Measurements from ENCODE around the gene SLITRK4. TPM values are rescaled to one million over a fixed set of nuclear protein-coding genes. Genes with fewer than 3 reads are reported as not detected.

SLITRK4 gene
- total RNA-seq: under 0.01 and 0.11 TPM in 2 replicates

GRCh38 chrX:143635915-143636314 lies at the start of gene SLITRK4:
Gene SLITRK4 (minus strand): TSS chrX:143636101. CDS start chrX:143631108, 4,993 bp downstream.

Other genes starting within 250 kb of the SLITRK4 start
- not detected in 2 replicates for gene SPANXN3, start 118.6 kb downstream of the SLITRK4 start, total RNA-seq
- gene SPANXN2, start 84.7 kb upstream of the SLITRK4 start, total RNA-seq: not detected in 2 replicates
- gene UBE2NL, start 248.0 kb upstream of the SLITRK4 start, total RNA-seq: not detected in 2 replicates

Measured in articular chondrocyte of knee joint (primary cell).